H4 (cell line): ENCODE measurements around the gene NPHS1. TPM values are rescaled to one million over a fixed set of nuclear protein-coding genes. Genes with fewer than 3 reads are reported as not detected.
A peak's percentile ranks its signal among the peaks of the same experiment; 100 is the strongest.
"Not testable (repeated sequence)": the region's sequence is repeated elsewhere in the genome, so short reads cannot be mapped to it uniquely, and the experiment has no call there.

Source experiments
- DNase-seq: peaks from one replicate; pipeline ENCODE4 v3.0.0-alpha.2; 2015; ENCODE audit warnings: low spot score
- total RNA-seq: library from RNA; depleted of rRNA; stranded (reverse); fragments of >200 nt; shearing (Covaris generic); gene quantifications from 2 replicates; pipeline ENCODE4 v1.2.3, GENCODE V29; 2014; rRNA removed

The NPHS1 gene, protein sequence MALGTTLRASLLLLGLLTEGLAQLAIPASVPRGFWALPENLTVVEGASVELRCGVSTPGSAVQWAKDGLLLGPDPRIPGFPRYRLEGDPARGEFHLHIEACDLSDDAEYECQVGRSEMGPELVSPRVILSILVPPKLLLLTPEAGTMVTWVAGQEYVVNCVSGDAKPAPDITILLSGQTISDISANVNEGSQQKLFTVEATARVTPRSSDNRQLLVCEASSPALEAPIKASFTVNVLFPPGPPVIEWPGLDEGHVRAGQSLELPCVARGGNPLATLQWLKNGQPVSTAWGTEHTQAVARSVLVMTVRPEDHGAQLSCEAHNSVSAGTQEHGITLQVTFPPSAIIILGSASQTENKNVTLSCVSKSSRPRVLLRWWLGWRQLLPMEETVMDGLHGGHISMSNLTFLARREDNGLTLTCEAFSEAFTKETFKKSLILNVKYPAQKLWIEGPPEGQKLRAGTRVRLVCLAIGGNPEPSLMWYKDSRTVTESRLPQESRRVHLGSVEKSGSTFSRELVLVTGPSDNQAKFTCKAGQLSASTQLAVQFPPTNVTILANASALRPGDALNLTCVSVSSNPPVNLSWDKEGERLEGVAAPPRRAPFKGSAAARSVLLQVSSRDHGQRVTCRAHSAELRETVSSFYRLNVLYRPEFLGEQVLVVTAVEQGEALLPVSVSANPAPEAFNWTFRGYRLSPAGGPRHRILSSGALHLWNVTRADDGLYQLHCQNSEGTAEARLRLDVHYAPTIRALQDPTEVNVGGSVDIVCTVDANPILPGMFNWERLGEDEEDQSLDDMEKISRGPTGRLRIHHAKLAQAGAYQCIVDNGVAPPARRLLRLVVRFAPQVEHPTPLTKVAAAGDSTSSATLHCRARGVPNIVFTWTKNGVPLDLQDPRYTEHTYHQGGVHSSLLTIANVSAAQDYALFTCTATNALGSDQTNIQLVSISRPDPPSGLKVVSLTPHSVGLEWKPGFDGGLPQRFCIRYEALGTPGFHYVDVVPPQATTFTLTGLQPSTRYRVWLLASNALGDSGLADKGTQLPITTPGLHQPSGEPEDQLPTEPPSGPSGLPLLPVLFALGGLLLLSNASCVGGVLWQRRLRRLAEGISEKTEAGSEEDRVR (N-terminal part only)
- not detected in 2 replicates for total RNA-seq

DNA sequence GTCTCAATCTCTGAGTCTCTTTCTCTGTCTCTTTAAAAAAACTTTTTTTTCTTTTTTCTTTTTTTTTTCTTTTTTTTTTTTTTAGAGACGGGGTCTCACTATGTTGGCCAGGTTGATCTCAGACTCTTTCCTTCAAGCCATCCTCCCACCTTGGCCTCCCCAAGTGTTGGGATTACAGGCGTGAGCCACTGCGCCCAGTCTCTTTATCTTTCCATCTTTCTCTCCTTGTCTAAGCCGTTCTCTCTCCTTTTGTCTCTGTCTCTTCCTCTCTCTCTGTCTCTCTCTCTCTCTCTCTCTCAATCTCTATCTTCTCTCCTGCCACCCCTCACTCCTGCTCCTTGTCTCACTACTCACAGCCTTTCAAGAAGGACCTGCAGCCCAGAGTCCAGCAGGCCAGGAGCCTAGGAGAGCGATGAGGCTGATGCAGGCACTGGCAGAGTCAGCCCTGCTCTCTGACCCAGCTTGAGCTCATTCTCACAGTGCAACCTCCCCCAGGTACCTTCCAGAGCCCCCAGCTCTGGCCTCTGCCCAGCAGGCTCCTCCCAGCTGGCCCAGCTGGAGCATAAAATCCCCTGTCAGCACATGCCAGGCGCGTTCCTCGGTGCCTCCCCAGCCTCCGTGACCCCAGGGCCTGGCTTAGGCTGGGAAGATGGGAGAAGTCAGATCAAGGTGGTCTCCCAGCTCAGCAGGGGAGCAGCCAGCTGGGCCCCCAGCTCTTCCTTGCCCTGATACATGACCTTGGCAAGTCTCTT lies at the start of gene NPHS1:
Gene NPHS1, minus strand, starts transcription at position 476 of the 752 bp plus-strand sequence. CDS start 667 bp downstream, outside the sequence.
- DNase-seq, result no peak

DNA sequence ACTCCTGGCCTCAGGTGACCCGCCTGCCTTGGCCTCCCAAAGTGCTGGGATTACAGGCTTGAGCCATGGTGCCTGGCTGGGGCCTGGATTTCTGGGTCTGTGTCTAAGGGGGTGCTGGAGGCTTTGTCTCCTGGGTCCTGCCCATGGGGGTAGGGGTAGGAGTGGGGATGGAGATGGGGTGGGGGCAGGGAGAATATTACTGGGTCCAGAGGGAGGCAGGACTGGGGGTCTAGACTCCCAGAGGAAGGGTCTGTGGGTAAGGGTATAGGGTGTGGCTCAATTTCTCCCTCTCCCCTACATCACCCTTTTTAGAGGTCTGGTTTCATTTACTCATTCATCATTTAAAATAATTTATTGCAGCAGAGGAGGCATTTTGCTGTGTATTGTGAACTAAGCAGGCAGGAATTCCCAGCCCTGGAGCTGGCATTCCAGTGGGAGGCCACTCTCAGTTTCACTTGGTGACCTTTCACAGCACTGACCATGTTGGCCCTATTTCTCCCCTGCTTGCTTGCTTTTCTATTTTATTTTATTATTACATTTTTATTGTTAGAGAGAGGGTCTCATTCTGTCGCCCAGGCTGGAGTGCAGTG lies 48.8 kb upstream of the NPHS1 start:
- no peak for DNase-seq

- peak; percentile 89 for DNase-seq
Measured at GRCh38 chr19:35899547-35900214, 47.4 kb upstream of the NPHS1 start.

- no peak for DNase-seq
Measured at GRCh38 chr19:35898499-35898809, 46.1 kb upstream of the NPHS1 start.

GRCh38 chr19:35897706-35898451 lies 45.6 kb upstream of the NPHS1 start:
- DNase-seq, result no peak

GRCh38 chr19:35896643-35897040 lies 44.3 kb upstream of the NPHS1 start:
- no peak for DNase-seq

DNA sequence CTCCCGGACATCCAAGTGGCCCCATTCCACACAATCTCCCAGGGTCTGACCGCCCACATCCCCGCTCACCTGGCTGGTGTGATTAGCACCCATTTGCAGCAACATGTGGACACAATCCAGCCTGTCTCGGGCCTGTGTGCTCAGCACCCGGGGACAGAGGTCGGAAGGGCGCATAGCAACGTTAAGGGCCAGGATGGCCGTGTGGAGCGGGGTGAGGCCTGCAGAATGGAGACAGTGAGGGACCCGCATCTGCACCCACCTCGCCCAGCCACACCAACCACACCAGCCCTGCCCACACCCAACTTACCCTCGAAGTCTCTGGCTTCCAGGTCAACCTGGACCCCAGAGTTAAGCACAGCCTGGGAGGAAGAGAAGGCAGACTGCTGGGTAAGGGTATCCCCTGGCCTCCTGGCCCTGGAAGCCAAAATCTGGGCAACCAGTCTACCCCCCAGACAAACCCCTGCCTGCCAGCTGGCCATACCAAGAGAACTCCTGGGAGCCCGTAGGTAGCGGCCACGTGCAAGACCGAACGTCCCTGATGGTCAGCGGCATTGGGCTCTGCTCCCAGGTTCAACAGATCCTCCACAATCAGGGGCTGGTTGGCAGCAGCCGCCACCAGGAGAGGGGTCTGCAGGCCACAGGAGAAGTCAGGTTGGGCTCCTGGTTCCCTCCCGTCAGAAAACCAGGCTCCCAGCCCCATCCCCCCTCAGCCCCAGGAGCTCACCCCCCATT lies 43.8 kb upstream of the NPHS1 start:
- no peak for DNase-seq

DNA sequence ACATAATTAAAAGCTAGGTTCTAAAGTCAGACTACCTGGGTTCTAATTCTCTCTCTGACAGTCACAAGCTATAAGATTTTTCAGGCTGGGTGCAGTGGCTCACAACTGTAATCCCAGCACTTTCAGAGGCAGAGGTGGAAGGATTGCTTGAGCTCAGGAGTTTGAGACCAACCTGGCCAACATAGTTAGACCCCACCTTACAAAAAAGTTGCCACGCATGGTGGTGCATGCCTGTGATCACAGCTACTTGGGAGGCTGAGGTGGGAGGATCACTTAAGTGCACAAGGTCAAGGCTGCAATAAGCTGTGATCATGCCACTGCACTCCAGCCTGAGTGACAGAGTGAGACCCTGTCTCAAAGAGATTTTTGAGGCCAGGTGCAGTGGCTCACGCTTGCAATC lies 42.0 kb upstream of the NPHS1 start:
- DNase-seq, result no peak

- DNase-seq, result not testable (repeated sequence)
Measured at GRCh38 chr19:35891819-35892218, 39.5 kb upstream of the NPHS1 start.

DNA sequence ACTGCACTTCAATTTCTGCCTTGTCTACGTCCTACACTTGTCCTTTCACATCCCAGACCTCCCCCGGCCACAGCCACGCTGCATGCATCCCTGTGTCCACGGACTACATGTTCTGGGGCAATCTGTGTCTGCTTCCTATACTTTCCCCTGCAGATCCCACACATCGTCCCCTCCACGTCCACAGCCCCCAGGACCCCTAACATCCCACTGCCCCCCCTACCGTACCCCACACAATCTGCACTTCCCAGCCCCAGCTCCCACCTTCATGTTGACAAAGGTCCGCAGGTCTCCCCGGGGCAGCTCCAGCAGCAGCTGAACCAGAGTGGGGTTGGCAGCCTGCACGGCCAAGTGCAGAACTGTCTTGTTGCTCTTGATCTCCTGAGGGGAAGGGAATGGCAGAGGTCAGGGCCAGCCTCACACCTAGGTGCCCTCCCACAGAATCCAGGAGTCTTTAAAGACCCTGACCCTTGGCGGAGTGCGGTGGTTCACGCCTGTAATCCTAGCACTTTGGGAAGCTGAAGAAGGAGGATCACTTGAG lies 37.9 kb upstream of the NPHS1 start:
- DNase-seq, result no peak

DNA sequence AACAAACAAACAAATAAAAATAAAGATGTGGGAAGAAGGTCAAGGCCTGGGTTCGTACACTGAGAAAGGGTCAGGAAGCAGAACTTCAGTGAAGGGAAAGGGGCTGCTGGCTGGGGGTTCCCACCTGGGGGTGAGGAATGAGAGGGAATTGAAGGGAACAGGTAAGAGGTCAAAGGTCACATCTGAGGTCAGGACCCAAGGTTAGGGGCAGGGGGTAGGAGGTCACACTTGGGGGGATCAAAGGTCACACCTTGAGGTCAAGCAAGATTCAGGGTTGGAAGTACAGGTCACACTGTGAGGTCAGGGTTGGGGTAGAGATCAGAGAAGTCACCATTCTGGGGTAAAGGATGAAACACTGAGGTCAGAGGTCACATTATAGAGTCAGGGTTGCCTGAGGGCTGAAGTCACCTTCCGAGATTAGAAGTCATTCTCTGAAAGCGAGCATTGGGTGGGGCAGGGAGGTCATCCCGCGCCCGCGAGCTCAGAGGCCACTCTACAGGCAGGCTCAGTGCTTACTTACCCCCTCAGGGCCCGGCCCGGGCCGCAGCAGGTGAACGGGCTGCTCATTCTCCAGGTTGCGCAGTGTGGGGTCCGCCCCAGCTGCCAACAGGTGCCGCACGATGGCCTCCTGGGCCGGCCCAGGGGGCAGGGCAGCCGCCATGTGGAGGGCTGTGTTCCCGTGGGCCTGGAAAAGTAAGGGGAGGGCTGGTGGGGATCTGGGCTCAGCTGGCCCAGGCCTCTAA lies 37.2 kb upstream of the NPHS1 start:
- DNase-seq, result no peak

GRCh38 chr19:35888398-35888797 lies 36.1 kb upstream of the NPHS1 start:
- no peak for DNase-seq

DNA sequence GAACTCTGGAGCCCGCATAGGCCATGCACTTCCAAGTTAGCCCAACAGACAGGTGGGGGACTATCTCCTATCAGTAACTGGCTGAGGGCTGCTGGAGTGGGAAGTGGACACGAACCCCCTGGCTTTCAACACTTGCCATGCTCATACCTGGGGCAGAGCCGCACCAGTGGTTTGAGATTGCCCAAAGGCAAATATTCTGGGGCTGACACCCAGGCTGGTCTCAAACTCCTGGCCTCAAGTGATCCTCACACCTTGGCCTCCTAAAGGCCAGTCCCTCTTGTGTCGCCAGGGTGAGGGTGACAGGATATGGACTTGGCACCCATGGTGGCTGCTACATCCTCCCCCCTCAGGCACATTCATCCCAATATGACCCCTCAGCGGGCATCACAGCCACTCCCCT lies 34.9 kb upstream of the NPHS1 start:
- DNase-seq, result no peak

- DNase-seq, result no peak
Measured at GRCh38 chr19:35885904-35886303, 33.6 kb upstream of the NPHS1 start.

GRCh38 chr19:35885225-35885738 lies 33.0 kb upstream of the NPHS1 start:
- DNase-seq, result no peak

DNA sequence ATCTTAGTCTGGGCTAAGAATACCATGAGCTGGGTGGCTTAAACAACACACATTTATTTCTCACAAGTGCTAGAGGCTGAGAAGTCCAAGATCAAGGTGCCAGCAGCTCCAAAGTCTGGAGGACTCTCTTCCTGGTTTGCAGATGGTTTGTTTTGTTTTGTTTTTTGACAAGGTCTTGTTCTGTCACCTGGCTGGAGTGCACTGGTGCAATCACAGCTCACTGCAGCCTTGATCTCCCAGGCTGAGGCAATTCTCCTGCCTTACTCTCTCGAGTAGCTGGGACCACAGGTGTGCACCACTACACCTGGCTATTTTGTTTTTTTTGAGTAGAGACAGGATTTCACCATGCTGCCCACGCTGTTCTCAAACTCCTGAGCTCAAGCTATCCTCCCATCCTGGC lies 31.6 kb upstream of the NPHS1 start:
- no peak for DNase-seq

DNA sequence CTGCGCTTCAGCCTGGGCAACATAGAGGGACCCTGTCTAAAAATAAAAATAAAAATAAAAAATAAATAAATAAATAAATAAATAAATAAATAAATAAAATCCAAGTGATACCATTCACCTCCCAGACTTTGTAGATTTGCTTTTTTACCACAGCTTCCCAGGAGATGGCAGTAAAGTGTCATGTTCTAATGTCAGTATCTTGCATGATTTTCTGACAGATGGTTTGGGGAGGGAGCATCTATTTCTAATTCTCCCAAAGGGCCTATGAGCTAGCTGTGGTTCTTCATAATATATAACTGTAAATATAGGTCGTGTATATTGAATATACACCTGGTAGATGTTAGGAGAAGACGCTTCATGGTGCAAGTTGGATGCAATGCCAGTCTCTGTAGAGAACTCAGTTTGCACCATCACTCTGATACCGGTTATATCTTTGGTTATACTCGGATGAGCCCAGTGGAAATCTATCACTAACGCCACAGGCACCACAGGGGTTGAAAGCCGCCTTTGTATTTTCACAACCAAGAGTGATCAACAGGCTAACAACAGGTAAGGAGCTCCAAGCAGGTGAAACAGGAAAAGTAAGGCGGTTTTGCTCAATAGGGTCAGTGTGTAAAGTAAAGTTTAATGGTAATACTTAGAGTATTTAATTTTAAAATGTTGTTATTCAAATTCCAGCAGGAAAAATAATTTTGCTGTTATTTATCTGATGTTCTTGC lies 30.0 kb upstream of the NPHS1 start:
- peak; percentile 69 for DNase-seq
